Measurements from ENCODE around the gene GGN.
"Not testable (repeated sequence)": the region's sequence is repeated elsewhere in the genome, so short reads cannot be mapped to it uniquely, and the experiment has no call there.

Gene GGN

DNA sequence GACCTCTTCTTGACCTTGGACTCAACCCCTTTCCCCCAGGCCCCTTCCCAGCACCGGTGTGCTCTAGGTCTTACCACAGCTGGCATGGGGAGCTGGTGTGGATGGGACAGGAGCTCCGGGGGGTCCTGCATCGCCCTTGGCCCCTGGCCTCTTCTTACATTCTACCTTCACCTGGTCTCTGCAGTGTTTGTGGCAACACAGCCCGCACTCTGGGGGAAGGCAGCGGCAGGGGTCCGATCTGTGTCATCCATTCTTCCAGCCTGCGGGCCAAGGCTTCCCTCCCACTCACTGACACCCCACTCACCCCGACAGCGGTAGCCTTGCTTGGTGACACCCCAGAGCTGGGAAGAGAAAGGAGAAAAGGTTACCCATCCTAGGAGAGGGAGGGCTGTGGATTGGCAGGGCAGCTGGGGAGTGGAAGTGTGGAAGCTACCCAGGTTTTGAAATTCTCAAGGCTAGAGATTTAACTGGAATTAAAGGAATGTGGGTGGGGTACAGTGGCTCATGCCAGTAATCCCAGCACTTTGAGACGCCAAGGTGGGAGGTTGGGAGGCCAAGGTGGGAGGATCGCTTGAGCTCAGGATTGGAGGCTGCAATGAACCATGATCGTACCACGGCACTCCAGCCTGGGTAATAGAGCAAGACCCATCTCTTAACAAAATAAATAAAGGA is 23.3 kb upstream of the GGN start:
- no peak for DNase-seq

DNA sequence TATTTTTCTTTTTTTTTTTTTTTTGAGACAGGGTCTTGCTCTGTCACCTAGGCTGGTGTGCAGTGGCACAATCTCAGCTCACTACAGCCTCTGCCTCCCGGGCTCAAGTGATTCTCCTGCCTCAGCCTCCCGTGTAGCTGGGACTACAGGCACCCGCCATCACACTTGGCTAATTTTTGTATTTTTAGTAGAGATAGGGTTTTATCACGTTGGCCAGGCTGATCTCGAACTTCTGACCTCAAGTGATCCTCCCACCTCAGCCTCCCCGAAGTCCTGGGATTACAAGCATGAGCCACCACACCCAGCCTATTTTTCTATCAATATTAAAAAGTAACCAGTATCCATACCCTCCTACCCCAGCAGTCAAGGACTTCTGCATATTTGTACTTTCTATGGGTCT is 22.6 kb upstream of the GGN start:
- DNase-seq: not testable (repeated sequence)

DNA sequence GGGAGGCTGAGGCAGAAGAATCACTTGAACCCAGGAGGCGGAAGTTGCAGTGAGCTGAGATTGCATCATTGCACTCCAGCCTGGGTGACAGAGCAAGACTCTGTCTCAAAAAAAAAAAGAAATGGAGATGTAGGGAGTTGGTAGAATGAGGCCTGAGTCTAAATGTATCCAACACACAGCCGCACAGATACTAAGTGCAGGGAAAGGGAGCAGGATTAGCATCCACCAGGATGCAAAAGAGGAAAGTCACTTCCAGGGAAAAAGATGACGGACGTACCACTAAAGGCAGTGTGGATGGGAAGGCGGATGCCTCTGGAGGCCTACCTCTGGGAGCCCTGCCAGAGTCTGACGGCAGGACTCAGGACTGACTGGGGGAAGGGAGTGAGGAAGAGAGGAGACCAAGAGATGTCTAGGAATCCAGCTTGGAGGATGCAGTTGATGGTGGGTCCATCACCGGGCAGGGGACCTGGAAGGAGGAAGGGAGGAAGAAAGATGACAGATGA is 21.8 kb upstream of the GGN start:
- DNase-seq: no peak

DNA sequence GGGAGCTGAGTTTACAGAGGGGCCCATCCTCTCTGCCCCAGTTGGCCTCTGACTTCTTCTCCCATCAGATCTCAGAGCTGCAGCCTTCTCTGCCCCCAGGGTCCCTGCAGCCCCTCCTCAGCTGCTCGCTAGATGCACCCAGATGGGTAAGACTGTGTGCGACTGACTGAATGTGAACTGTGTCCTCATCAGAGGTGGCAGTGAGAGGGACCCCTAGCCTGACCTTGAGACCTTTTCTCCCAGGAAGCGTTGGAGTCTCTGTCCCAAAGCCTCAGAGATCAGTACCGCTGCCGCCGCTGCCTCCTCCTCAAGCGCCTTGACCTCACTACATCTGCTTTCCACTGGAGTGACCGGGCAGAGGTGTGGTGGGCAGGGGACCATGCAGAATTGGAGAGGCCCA is 17.4 kb upstream of the GGN start:
- DNase-seq: no peak

DNA sequence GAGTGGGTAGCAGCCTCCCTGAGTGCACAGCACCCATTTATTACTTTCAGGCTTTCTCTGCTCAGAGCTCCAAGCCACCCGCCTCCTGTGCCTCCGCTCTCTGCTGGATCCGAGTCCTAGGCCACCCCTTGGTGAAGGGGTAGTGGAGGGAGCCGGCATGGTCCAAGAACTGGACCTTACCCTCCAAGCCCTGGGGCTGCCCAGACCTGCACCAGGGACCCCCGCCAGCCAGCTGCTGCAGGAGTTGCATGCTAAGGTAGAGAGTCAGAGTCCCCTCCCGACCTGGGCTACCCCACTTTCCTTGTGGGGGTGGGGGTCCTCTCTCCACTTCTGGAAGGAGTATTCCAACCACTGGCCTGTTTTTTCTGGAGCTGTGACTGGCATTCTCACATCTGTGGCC is 17.0 kb upstream of the GGN start:
- DNase-seq: no peak

DNA sequence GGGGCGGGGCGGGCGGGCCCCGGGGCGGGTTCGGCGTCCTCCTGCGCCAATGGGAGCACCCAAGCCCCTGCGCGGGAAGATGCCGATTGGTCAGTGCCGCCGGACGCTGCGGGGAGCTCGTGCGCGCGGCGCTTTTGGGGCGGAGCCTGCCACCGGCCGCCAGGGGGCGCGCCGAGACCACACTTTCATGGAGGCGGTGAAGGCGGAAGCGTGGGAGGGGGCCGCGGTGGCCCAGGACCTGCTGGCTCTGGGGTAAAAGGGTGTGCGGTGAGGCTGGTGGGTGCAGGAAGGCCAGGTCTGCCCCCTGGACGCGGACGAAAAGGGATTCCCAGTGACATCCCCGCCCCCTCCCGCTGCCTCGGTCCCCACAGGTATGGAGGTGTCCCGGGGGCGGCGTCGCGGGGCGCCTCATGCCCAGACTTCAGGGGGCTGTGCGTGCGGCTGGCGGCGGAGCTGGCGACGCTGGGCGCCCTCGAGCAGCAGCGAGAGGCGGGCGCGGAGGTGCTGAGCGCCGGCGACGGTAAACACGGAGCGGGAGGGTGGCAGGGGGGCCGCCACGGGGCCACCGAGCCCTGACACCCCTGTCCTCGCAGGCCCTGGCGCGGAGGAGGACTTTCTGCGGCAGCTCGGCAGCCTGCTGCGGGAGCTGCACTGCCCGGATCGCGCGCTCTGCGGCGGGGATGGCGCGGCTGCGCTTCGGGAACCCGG is 15.3 kb upstream of the GGN start, which contains the start of gene FAM98C:
Gene FAM98C, plus strand, starts transcription at position 127 of the 708 bp plus-strand sequence. Its CDS starts 61 bp downstream, at position 188.
- peak; percentile 95 to 99 for DNase-seq

DNA sequence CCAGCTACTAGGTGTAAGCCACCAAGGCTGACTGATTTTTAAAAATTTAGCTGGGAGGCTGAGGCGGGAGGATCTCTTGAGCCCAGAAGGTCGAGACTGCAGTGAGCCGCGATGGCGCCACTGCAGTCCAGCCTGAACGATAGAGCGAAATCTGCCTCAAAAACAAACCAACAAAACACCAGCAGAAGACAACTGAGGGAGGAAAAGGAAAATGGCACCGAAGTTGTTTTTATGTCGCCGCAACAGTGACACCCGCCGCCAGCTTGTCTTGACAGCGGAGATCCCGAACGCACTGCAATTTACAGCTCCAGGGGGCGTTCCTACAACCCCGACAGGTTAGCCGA is 14.8 kb upstream of the GGN start:
- no peak for DNase-seq

DNA sequence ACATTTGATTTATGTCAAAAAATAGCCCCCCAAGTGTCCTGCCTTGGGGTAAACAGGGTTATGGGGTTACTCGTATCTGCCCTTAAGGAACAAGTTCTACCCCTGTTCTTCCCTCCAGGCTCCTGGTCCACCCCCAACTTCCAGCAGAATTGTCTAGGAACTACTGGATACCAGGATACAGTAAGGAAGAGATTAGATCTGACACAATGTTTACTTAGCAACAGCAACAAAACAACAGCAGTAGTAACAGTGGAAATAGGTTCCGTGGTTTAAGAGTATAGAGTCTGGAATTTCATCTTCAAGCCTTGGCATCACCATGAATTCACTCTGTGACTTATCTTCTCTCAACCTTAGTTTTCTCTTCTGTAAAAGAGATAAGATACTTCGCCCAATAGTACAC is 13.3 kb upstream of the GGN start:
- DNase-seq: no peak

DNA sequence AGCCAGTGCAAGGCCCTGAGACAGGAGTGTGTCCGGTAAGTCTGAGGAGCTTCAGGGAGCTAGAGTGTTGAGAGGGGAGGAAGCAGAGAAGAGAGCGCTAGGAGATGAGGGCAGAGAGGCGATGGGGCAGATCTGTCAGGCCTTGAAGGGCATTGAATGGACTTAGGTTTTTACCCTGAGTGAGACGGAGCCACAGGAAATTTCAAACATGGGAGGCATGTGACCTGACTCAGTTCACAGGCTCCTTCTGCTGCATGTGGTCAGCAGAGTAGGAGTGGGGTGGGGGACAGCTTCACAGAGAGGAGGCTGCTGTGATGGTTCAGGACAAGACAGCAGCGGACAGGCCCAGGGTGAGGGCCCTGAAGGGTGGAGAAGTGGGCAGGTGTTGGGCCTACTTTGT is 12.5 kb upstream of the GGN start:
- no peak for DNase-seq

DNA sequence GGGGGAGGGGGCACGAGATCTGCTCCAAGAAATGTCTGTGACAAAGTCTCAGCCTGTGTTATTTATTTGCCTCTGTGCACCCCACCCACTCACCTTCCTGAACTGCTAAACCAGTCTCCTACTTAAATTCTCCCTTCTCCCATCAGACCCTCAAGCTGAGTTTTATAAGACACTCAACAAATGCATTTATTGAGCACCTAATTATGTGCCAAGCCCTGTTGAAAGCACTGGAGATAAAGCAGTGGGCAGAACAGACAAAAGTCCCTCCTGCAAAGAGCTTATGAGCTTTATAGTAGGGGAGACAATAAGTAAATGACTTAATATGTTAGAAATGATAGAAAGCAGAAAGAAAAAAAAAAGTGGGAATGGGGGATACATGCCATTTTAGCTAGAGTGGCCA is 11.7 kb upstream of the GGN start:
- DNase-seq: no peak

DNA sequence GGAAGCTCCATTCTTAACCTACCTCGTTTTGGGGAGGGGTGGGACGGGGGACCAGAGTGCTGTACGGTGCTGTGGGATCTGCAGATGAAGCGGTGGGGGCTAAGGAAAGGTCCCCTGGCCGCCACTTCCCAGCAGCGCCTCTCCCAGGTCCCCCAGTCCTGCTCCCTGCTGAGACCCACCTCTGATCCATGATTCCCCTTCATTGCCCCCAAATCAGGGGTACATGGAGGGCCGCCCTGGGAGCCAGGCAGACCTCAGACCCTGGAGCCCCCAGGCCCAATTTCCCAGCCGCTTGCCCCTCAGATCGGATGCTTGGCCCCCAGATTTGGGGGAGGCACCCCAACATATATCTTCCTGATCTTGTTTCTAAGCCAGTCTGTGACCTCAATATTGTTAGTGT is 11.2 kb upstream of the GGN start:
- no peak for DNase-seq

DNA sequence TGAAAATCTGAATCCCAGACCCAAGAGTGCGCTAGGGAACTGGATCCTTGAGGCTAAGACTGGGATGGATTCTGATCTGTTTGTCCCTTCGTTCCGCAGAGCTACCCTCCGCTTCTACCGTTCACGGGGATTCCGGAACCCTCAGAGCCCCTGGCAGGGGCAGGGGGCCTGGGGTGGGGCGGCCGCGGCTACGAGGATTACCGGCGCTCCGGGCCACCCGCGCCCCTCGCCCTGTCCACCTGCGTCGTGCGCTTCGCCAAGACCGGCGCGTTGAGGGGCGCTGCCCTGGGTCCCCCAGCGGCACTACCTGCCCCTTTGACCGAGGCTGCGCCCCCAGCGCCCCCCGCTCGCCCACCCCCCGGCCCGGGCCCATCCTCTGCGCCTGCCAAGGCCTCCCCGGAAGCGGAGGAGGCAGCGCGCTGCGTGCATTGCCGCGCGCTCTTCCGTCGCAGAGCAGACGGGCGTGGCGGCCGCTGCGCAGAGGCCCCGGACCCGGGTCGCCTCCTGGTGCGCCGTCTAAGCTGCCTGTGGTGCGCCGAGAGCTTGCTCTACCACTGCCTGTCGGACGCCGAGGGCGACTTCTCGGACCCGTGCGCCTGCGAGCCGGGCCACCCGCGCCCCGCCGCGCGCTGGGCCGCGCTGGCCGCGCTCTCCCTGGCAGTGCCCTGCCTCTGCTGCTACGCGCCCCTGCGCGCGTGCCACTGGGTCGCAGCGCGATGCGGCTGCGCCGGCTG is 7.7 kb upstream of the GGN start:
- DNase-seq: no peak

DNA sequence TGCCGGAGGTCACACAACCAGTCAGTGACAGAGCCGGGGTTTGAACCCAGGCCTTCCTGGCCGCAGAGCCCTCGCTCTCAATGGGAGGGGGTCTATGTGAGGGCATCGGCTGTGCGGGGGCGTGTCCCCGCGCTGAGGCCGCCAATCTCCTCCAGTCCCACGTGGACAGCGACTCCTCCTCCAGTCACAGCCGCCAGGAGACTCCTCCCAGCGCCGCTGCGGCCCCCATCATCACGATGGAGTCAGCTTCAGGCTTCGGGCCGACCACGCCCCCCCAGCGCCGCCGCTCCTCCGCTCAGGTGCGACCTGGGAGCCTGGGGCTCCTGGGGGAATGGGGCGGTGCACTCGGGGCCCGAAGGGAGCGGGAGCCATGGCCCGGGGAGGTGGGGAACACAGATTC is 6.7 kb upstream of the GGN start:
- DNase-seq: peak in 1 of 2 experiments; percentile 65

DNA sequence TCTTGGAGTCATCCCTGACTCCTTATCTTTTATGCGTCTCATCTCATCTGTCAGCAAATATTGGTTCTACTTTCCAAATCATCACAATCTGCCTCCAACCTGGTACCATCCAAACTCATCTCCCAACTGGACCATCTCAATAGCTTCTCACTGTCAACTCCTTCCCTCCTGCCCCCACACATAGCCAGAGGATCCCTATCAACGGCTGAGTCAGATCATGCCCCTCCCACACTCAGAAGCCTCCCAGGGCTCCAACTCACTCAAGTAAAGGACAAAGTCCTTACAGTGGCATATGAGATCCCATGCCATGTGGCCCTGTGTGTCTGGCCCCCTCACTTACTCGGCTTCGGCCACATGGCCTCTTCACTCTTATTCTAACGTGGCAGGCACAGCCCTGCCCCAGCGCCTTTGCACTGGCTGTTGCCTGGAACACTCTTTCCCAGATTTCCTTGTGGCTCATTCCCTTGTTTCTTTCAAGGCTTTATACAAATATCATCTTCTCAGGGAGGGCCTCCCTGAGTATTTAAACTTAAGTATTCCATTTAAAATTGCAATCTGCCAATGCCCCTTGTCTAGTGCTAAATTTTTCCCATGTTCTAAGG is 5.0 kb upstream of the GGN start:
- DNase-seq: no peak

DNA sequence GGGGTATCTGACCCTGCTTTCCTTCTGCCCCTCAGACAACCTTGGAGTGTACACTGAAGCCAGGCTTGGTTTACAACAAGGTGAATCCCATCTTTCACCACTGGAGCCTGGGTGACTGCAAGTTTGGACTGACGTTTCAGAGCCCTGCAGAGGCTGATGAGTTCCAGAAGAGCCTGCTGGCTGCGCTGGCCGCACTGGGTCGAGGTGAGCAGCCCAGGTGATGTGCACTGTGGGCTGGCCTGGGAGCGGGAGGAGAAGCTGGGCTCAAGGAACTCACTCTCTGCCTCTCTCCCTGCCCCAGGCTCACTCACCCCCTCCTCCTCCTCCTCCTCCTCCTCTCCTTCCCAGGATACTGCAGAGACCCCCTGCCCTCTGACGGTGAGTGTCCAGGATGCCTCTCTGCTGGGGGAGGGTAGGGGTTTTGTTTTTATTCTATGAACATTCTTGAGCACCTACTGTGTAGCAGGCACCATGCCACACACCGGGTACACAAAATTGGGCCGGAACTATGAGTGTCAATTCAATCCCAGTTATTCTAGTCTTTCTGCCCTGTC is 4.2 kb upstream of the GGN start:
- DNase-seq: no peak

DNA sequence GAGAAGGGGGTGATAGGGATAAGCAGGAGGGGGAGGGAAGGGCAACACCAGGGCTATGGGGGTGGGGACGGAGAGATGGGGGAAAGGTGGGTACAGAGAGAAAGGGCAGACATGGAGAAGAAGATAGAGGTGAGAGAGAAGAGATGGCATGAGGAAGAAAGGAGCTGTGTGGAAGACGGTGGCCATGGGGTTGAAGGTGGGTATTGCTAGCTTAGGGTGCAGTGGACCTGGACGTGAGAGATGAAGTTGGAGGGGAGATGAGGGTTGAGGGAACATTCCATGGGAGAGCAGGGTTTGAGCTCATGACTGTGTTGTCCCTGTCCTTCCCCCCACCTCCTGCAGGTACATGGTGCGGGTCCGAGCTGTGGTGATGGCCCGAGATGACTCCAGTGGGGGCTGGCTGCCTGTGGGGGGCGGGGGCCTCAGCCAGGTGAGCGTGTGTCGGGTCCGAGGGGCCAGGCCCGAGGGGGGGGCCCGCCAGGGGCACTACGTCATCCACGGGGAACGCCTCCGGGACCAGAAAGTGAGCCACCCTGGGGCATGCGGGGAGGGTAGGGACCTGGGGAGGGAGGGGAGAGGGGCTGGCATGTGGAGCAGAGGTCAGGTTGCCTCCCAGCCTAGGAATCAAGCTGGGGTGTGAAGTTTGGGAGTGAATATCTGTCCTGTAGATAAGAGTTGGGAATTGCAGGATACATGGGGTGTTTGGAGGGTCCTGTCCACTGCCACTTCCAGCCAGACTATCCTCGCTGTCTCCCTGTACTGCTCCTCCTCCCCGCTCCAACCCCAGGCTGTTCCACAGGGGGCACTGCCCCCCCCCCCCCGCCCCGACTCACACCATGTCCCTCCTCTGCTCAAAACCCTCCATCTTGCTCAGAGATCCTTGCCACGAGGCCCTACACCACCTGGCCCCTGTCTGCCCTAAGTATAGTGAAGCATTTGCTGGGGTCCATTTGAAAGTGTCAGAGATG is 2.4 kb upstream of the GGN start:
- no peak for DNase-seq

DNA sequence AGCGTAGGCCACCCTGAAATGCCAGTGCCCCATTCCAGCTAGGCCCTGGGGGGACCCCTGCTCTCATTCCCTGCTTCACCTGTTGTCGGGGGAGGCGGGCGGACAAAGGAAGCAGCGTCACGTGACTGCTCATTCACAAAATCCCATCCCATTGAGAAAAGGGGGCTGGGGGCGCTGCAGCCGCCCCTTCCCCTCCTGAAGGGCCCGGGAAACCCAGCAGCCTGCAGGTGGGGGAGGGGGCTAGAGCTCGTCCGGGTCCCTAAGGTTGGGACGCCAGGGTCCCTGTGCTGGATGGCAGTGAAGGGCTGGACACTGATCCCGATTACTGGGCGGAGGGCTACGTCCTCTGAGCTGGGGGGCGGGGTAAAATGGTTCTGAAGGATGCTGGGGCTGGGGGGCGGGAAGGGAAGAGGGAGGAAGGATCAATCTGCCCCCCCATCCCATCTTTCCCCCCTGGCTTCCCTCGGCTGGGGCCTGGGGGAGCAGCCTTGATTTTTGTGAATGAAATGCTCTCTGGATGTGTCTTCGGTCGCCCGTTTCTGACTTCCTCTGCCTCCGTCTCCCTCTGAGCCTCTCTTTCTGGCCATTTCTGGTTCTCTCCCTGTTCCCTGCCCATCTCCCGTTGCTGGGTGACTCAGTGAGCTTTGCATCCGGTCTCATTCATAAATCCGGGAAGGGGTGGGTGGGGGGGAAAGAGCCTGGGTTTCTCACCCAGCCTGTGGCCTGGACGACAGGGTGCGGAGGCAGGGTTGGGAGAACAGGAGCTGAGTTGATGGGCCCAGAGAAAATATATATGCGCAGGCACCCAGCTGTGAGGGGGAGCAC is 1.5 kb upstream of the GGN start:
- DNase-seq: peak in 1 of 2 experiments; percentile 59

DNA sequence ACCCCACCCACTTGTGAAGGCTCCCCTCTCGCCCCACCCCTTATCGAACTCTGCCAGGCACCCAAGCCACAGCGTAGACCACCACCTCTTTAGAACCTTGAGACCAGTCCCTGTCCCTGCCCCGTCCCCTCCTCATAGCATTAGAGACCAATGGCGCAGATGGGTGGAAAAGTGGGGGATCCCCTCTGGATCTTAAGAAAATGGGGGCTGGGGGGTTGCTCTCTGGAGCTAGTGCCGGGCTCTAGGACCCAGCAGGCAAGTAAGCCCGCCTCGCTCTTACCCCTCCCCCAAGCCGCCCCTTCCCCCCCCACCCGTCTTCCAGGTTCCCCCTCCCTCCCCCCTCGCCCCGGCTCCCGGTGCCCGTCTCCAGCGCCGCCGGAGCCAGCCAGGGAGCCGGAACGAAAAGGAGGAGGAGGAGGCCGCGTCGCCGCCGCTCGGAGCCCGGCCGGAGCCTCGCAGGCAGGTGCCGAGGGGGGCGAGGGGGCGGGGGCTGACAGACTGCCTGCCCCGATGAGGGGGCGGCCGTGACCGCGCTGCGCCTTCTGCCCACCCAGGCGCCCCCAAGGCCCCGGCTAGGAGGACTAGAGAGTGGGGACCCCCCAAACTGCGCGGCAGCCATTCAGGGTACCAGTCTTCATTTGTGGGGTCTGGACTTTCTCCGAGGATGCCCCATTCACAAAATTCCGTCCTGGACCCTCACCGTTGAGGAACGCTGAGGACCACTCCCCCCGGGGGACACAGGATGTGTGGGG is 691 bp upstream of the GGN start, which contains the start of gene SPRED3:
Gene SPRED3, plus strand, starts transcription at position 349 of the 752 bp plus-strand sequence. CDS start 1,606 bp downstream, outside the sequence.
- peak; percentile 64 to 89 for DNase-seq

DNA sequence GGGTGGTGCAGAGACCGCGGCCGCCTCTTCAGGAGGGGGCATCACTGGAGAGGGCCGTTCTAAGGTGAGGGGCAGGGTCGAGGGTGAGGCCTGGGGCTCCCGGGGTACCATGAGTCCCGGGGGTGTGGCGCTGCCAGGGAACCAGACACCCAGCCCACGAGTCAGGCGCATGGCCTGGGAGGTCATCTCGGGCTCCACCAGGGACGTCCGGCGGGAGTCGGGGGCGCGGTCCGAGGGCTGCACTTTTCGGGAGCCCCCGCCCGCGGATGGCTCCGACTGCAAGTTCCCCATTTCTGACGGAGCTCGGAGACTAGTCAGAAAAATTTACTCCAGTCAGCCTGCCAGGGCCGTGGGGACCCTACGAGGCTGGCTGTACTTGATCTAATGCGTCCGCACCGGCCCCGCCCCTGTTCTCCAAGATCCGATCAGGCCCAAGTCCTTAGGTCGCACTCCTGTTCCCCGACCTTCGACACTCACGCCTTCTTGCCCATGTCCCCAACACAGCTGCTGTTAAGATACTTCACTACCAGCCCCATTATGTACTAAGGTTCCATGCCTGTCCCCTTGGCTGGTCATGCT is 774 bp downstream of the GGN start:
- no peak for DNase-seq

All from NCI-H526 (cell line).